BLaER1 treated with 17β-estradiol and CSF1 and Interleukin-3, amounts not matched to agents 10 nM and 100 nM (cell line): ENCODE data around the gene MTA1.

Source experiments
- H3K27ac ChIP-seq, 11 experiments: shearing (Covaris generic); formaldehyde crosslinking; 2 replicates each; pipeline ENCODE4 v1.8.1; 2022
- H3K27me3 ChIP-seq, 11 experiments: shearing (Covaris generic); formaldehyde crosslinking; 2 replicates each; pipeline ENCODE4 v1.8.1; 2022
- H3K36me3 ChIP-seq, 11 experiments: shearing (Covaris generic); formaldehyde crosslinking; 2 replicates each; pipeline ENCODE4 v1.8.1; 2022
- H3K4me1 ChIP-seq, 10 experiments: shearing (Covaris generic); formaldehyde crosslinking; 2 replicates each; pipeline ENCODE4 v1.8.1; 2022
- H3K4me2 ChIP-seq, 11 experiments: shearing (Covaris generic); formaldehyde crosslinking; 2 replicates each; pipeline ENCODE4 v1.8.1; 2022
- H3K4me3 ChIP-seq, 10 experiments: shearing (Covaris generic); formaldehyde crosslinking; 2 replicates each; pipeline ENCODE4 v1.8.1; 2022
- H3K9ac ChIP-seq, 11 experiments: shearing (Covaris generic); formaldehyde crosslinking; 2 replicates each; pipeline ENCODE4 v1.8.1; 2022
- H3K9me3 ChIP-seq, 11 experiments: shearing (Covaris generic); formaldehyde crosslinking; replicated peaks in 1 of 11; 2 replicates each; pipeline ENCODE4 v1.8.1; 2022
- H4K20me1 ChIP-seq, 11 experiments: shearing (Covaris generic); formaldehyde crosslinking; 2 replicates each; pipeline ENCODE4 v1.8.1; 2022
- Cebpa-rat ChIP-seq, 11 experiments: shearing (Covaris generic); IDR thresholded peaks; 2 replicates each; pipeline ENCODE4 v1.8.1; 2022

Gene MTA1

DNA sequence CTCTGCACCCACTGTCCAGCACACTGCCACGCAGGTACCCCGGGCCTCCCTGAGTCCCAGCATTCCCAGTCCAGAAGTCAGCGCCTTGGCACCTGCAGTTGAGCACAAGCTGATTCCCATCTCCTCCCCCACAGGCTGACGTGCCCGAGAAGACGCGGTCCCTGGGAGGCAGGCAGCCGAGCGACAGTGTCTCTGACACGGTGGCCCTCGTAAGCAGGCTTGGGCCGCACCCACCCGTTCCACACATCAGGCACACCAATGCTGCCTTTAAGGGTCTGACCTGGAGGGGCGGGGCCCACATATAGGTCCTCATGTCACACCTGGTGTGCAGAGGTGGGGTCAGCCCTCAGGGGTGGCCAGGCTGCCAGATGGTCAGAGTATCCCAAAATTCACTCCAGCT, 39.7 kb upstream of the MTA1 start:
- Histone ChIP-seq H3K36me3 (peaks cover 0 to 43% (median 34%) of the 10 kb centered on the region in 11 experiments; a peak in 17 of 22 replicates), H3K27ac (no peak overlapping the region), H3K4me3 (no peak overlapping the region), H3K9ac (no peak overlapping the region), H3K27me3 (no peaks in the 10 kb centered on the region), H3K4me1 (peaks cover 9 to 23% (median 17%) of the 10 kb centered on the region in 10 experiments), H4K20me1 (peaks cover 0 to 15% (median 0%) of the 10 kb centered on the region in 11 experiments; a peak in 2 of 22 replicates), H3K9me3 (no peaks in the 10 kb centered on the region), H3K4me2 (no peak overlapping the region)
- no peak for TF ChIP-seq Cebpa-rat (IDR thresholded peaks at IDR 0.05)

DNA sequence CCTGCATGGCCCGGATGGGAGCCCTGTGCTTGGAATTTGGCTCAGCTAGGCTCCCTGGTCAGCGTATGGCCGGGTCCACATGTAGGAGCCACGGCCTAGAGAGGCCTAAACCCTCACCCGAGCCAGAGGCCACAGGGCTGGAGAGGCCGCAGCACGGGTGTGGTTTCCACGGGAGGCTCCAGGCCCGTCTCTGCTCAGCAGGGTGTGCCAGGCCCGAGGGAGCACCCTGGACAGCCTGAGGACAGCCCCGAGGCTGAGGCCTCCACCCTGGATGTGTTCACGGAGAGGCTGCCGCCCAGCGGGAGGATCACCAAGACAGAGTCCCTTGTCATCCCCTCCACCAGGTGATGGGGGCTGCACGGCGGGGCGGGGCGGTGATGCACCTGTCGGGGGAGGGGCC, 38.9 kb upstream of the MTA1 start:
- Histone ChIP-seq H3K36me3 (peaks cover 0 to 50% (median 37%) of the 10 kb centered on the region in 11 experiments; a peak in 17 of 22 replicates), H4K20me1 (peaks cover 0 to 15% (median 0%) of the 10 kb centered on the region in 11 experiments; a peak in 2 of 22 replicates), H3K4me3 (no peak overlapping the region), H3K27ac (no peak overlapping the region), H3K9ac (no peak overlapping the region), H3K9me3 (no peaks in the 10 kb centered on the region), H3K27me3 (no peaks in the 10 kb centered on the region), H3K4me2 (no peak overlapping the region), H3K4me1 (peaks cover 5 to 23% (median 16%) of the 10 kb centered on the region in 10 experiments)
- TF ChIP-seq Cebpa-rat (IDR thresholded peaks at IDR 0.05): no peak

DNA sequence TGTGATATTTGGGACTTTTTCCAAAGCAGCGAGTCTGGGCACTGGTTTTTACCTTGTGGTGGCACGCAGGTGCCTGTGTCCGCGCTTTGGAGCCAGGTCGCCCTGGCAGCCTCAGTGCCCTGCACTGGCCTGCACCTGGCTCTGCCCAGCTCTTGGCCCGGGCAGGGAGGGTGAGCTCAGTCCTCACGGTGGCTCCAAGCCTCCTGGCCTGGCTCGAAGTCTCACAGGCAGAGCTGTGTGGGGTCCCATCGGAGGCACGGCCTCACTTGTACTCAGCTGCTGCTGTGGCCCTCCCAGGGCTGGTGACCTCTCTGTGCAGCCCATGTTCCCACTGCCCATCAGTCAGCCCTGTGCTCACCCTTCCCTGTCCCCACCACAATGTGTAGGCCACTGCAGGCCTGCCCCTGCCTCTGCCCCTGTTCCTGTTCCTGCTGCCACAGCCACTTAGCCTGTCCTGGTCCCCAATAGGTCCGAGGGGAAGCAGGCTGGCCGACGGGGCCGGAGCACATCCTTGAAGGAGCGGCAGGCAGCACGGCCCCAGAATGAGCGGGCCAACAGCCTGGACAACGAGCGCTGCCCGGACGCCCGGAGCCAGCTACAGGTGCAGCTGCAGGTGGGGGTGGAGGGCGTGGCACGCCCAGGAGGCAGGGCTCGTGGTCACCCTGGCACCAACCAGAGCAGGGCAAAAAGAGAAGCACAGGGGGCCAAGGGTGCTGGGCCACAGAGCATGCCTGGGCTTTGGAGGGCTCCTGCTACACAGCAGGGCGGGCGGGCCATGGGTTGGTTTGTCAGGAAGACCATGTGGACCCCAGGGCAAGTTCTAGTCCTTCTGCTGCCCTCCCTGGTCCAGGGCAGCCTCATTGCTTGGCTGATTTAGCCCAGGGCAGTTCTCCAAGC, 37.9 kb upstream of the MTA1 start:
- no peak overlapping the region for H3K27ac ChIP-seq
- peaks cover 0 to 12% (median 0%) of the 10 kb centered on the region in 11 experiments; a peak in 2 of 22 replicates for H4K20me1 ChIP-seq
- H3K4me1 ChIP-seq: peaks cover under 1 to 23% (median 15%) of the 10 kb centered on the region in 10 experiments; a peak in 15 of 20 replicates
- peaks cover 0 to 59% (median 41%) of the 10 kb centered on the region in 11 experiments; a peak in 18 of 22 replicates for H3K36me3 ChIP-seq
- no peak overlapping the region for H3K4me2 ChIP-seq
- H3K9ac ChIP-seq: no peak overlapping the region
- no peaks in the 10 kb centered on the region for H3K27me3 ChIP-seq
- no peak for TF ChIP-seq Cebpa-rat (IDR thresholded peaks at IDR 0.05)
- H3K4me3 ChIP-seq: no peak overlapping the region
- no peaks in the 10 kb centered on the region for H3K9me3 ChIP-seq

DNA sequence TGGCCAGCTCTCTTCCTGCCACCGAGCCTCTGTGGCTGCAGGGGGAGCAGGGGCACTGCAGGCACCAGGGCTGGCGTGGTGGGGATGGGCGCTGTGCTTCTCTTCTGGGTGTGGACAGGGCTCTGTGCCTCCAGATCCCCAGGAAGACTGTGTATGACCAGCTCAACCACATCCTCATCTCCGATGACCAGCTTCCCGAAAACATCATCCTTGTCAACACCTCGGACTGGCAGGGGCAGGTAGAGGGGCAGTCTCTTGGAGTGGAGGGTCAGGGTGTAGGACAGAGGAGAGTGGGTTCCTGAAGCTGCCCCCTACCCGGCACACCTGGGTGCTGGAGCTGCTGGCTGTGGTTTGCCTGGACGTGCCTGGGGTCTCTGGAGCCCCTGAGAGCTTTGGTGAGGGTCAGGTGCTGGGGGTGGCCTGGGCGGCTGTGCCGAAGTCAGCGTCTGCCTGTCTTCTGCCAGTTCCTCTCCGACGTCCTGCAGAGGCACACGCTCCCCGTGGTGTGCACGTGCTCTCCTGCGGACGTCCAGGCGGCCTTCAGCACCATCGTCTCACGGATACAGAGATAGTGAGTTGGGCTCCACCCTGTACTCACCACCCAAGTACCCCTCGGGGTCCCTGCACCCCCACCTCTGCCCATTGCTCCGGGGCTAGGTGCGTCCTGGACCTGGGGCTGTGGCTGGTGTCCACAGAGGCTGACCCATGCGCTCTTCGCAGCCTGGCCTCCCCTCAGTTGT, 37.1 kb upstream of the MTA1 start:
- Histone ChIP-seq H3K27ac (no peak overlapping the region), H3K27me3 (no peaks in the 10 kb centered on the region), H3K36me3 (peaks cover 6 to 67% (median 46%) of the 10 kb centered on the region in 11 experiments; a peak in 19 of 22 replicates), H4K20me1 (peaks cover 0 to 12% (median 0%) of the 10 kb centered on the region in 11 experiments; a peak in 5 of 22 replicates), H3K9ac (no peak overlapping the region), H3K4me3 (no peak overlapping the region), H3K9me3 (no peaks in the 10 kb centered on the region), H3K4me2 (no peak overlapping the region), H3K4me1 (peaks cover 8 to 28% (median 21%) of the 10 kb centered on the region in 10 experiments)
- no peak for TF ChIP-seq Cebpa-rat (IDR thresholded peaks at IDR 0.05)

DNA sequence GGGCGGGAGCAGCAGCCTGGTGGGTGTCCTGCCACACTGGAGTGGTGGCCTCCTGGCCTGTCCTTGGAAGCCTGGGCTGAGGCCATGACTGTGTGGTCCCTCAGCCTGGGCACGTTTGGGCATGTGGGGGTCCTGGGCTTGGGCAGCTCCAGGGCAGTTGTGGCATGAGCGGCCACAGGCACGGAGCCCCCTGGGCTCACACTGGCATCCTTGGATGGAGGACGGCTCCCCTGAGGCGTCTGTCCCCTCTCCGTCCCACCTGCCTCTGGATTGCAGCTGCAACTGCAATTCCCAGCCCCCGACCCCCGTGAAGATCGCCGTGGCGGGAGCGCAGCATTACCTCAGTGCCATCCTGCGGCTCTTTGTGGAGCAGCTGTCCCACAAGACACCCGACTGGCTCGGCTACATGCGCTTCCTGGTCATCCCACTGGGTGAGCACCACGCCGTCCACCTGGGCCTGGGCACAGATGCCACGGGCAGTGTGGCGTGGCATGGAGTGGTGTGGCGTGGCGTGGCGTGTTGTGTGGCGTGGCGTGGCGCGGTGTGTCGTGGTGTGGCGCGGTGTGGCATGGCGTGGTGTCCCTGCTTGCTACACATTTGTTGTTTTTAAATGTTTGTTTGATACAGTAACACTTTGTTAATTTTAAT, 36.4 kb upstream of the MTA1 start:
- H3K4me1 ChIP-seq: peaks cover 15 to 35% (median 28%) of the 10 kb centered on the region in 10 experiments
- peaks cover 7 to 71% (median 46%) of the 10 kb centered on the region in 11 experiments; a peak in 19 of 22 replicates for H3K36me3 ChIP-seq
- peaks cover 0 to 12% (median 0%) of the 10 kb centered on the region in 11 experiments; a peak in 7 of 22 replicates for H4K20me1 ChIP-seq
- H3K4me2 ChIP-seq: no peak overlapping the region
- H3K9ac ChIP-seq: no peak overlapping the region
- H3K27me3 ChIP-seq: no peaks in the 10 kb centered on the region
- no peaks in the 10 kb centered on the region for H3K9me3 ChIP-seq
- no peak overlapping the region for H3K4me3 ChIP-seq
- no peak for TF ChIP-seq Cebpa-rat (IDR thresholded peaks at IDR 0.05)
- H3K27ac ChIP-seq: no peak overlapping the region

DNA sequence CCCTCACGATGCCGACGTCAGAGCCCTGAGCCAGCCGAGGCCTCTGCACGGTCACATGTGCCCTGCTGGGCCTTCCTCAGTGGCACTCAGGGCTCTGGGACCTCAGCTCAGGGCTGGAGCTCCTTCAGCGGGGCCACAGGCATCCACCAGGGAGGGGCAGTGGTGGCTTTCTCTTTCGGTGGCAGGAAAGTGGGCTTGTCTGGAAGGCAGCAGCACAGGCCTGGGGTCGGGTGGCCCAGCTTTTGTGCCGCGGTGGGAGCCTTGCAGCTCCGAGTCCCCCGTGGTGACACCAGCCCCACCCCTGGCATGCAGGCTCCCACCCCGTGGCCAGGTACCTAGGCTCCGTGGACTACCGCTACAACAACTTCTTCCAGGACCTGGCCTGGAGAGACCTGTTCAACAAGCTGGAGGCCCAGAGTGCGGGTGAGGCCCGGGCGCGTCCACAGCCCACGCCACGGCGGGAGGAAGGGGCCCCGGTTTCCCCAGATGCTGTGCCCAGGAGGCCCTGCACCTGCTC, 35.5 kb upstream of the MTA1 start:
- no peak for TF ChIP-seq Cebpa-rat (IDR thresholded peaks at IDR 0.05)
- Histone ChIP-seq H3K9me3 (no peaks in the 10 kb centered on the region), H3K4me3 (no peak overlapping the region), H3K4me1 (peaks cover 24 to 44% (median 37%) of the 10 kb centered on the region in 10 experiments), H3K27ac (no peak overlapping the region), H3K9ac (no peak overlapping the region), H3K27me3 (no peaks in the 10 kb centered on the region), H4K20me1 (peaks cover 0 to 21% (median 0%) of the 10 kb centered on the region in 11 experiments; a peak in 7 of 22 replicates), H3K36me3 (peaks cover 7 to 71% (median 46%) of the 10 kb centered on the region in 11 experiments; a peak in 19 of 22 replicates), H3K4me2 (no peak overlapping the region)

DNA sequence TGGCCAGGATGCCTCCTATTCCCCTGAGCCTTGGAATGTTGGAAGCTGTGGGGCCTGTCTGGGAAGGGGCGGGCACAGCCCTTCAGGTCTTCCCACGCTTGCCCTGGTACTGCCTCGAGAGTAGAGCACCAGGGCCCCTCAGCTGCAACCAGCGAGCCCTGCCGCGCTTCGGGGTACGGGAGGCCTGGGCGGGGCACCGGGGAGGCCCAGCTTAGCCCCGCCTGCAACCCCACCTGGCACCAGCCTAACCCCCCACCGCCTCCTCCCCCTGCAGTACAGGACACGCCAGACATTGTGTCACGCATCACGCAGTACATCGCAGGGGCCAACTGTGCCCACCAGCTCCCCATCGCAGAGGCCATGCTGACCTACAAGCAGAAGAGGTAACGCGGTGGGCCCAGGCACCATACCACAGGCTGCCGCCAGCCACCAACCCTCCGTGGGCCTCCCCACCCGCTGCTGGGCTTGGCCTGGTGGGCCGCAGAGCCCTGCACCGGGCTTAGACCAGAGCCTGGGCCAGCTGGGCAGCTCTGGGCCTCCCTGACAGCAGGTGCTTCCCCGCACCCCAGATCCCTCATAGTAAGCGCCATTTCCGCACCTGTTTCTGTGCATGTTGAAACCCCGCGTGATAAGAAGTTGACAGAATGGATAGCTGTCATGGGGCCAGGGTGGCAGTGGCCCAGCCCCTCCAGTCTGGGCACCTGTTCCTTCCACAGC, 34.9 kb upstream of the MTA1 start:
- H3K4me1 ChIP-seq: peaks cover 31 to 50% (median 43%) of the 10 kb centered on the region in 10 experiments
- H3K27ac ChIP-seq: no peak overlapping the region
- H3K9ac ChIP-seq: peak overlapping the region in 1 of 11 experiments; percentile 1; a peak in 1 of 22 replicates
- no peak overlapping the region for H3K4me3 ChIP-seq
- TF ChIP-seq Cebpa-rat (IDR thresholded peaks at IDR 0.05): no peak
- H3K27me3 ChIP-seq: no peaks in the 10 kb centered on the region
- peaks cover 0 to 22% (median 2%) of the 10 kb centered on the region in 11 experiments; a peak in 6 of 22 replicates for H4K20me1 ChIP-seq
- peak overlapping the region in 3 of 11 experiments; percentile 72 to 91 (median 88); a peak in 5 of 22 replicates for H3K4me2 ChIP-seq
- H3K9me3 ChIP-seq: no peaks in the 10 kb centered on the region
- H3K36me3 ChIP-seq: peaks cover 7 to 68% (median 43%) of the 10 kb centered on the region in 11 experiments; a peak in 19 of 22 replicates

DNA sequence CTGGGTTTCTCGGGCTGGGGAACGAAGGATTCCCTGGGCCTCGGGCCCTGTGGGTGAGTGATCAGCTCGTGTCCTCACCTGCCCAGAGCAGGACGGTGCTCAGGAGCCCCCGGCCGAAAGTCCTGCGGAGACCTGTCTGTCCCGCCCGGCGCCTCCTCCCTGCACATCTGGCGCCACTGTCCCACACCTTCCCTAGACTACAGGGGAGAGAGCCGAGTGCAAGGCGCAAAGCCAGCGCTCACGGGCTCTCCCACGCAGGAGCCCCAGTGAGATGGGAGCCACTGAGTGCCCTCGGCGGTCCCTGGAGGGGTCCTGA, 34.3 kb upstream of the MTA1 start:
- peaks cover 7 to 65% (median 40%) of the 10 kb centered on the region in 11 experiments; a peak in 19 of 22 replicates for H3K36me3 ChIP-seq
- H3K9ac ChIP-seq: peak overlapping the region in 4 of 11 experiments; percentile 1 to 53 (median 16); a peak in 3 of 22 replicates
- no peaks in the 10 kb centered on the region for H3K27me3 ChIP-seq
- H3K4me1 ChIP-seq: peaks cover 36 to 56% (median 49%) of the 10 kb centered on the region in 10 experiments
- peak overlapping the region in 4 of 11 experiments; percentile 42 to 91 (median 80); a peak in 7 of 22 replicates for H3K4me2 ChIP-seq
- no peak overlapping the region for H3K4me3 ChIP-seq
- peaks cover 0 to 22% (median 5%) of the 10 kb centered on the region in 11 experiments; a peak in 8 of 22 replicates for H4K20me1 ChIP-seq
- H3K27ac ChIP-seq: peak overlapping the region in 2 of 11 experiments; percentile 10 to 33; a peak in 3 of 22 replicates
- no peak for TF ChIP-seq Cebpa-rat (IDR thresholded peaks at IDR 0.05)
- no peaks in the 10 kb centered on the region for H3K9me3 ChIP-seq
